H1 (cell line): ENCODE results near the gene ARID3B. TPM values are rescaled to one million over a fixed set of nuclear protein-coding genes. Genes with fewer than 3 reads are reported as not detected.

ENCODE experiments used
- CTCF ChIA-PET: fragments of 300-600 bp; sonication (Branson Sonifier 250); formaldehyde crosslinking; loops from one replicate; lab custom pipeline; 2021; ENCODE audit not compliant: partially characterized antibody; lab: Charles Lee
- POLR2A ChIA-PET: fragments of 300-600 bp; sonication (Branson Sonifier 250); formaldehyde crosslinking; loops from one replicate; lab custom pipeline; 2021; ENCODE audit warnings: inconsistent platforms; ENCODE audit not compliant: partially characterized antibody; lab: Charles Lee
- DNase-seq, 2 experiments: peaks; one replicate each; pipeline versions ENCODE4 v3.0.0 to v3.0.0-alpha.2; 2010 to 2022; ENCODE audit warnings: low spot score in 2 of 2, low read depth in 1 of 2, mixed read lengths in 1 of 2
- FAIRE-seq: peaks from 2 replicates; lab custom pipeline; 2011; peaks lifted over from hg19 to GRCh38; lab: Jason Lieb, UNC
- H2AFZ ChIP-seq: 2 replicates; pipeline ENCODE4 v1.8.1; 2012; ENCODE audit warnings: low read length, inconsistent platforms
- H2AK5ac ChIP-seq: 2 replicates; pipeline ENCODE4 v1.6.1; 2013; ENCODE audit warnings: low read depth, low read length
- H2BK120ac ChIP-seq: replicated peaks from 2 replicates; pipeline ENCODE3; 2013; ENCODE audit warnings: low read depth, low read length, inconsistent platforms
- H2BK12ac ChIP-seq: 2 replicates; pipeline ENCODE4 v1.6.1; 2013; ENCODE audit warnings: low read depth, low read length
- H2BK15ac ChIP-seq: 2 replicates; pipeline ENCODE4 v1.6.1; 2013; ENCODE audit warnings: low read length
- H2BK20ac ChIP-seq: 2 replicates; pipeline ENCODE4 v1.6.1; 2013; ENCODE audit warnings: low read length
- H2BK5ac ChIP-seq: 2 replicates; pipeline ENCODE4 v1.6.1; 2013; ENCODE audit warnings: low read depth, low read length
- H3K14ac ChIP-seq: 2 replicates; pipeline ENCODE4 v1.6.1; 2013; ENCODE audit warnings: inconsistent platforms; ENCODE audit not compliant: insufficient read length
- H3K18ac ChIP-seq: 2 replicates; pipeline ENCODE4 v1.6.1; 2013; ENCODE audit warnings: low read length; ENCODE audit errors: extremely low read depth
- H3K23ac ChIP-seq: 2 replicates; pipeline ENCODE4 v1.6.1; 2013; ENCODE audit warnings: inconsistent platforms; ENCODE audit not compliant: insufficient read length
- H3K23me2 ChIP-seq: 2 replicates; pipeline ENCODE4 v1.6.1; 2013; ENCODE audit warnings: low read depth, low read length
- H3K27ac ChIP-seq: 2 replicates; pipeline ENCODE4 v1.6.1; 2011; ENCODE audit warnings: low read depth, low read length, inconsistent platforms
- H3K27me3 ChIP-seq, 4 experiments: replicated peaks in 1 of 4; 1 replicate in 1 of 4; 2 replicates in 3 of 4; pipeline versions ENCODE4 v1.6.1 to v1.8.1; 2011 to 2013; ENCODE audit warnings: low read length in 3 of 4, mild to moderate bottlenecking in 3 of 4, inconsistent platforms in 2 of 4, mixed read lengths in 2 of 4, moderate library complexity in 1 of 4; ENCODE audit not compliant: control insufficient read depth in 3 of 4, insufficient read depth in 3 of 4; ENCODE audit errors: extremely low read depth in 1 of 4
- H3K36me3 ChIP-seq, 4 experiments: 2 replicates each; pipeline versions ENCODE4 v1.6.1 to v1.8.1; 2011 to 2013; ENCODE audit warnings: mild to moderate bottlenecking in 4 of 4, low read length in 3 of 4, moderate library complexity in 2 of 4, control low read depth in 1 of 4, inconsistent platforms in 1 of 4; ENCODE audit not compliant: insufficient read depth in 4 of 4, control insufficient read depth in 2 of 4
- H3K4ac ChIP-seq: replicated peaks from 2 replicates; pipeline ENCODE3; 2013; ENCODE audit warnings: low read length, low read depth, mixed read lengths, inconsistent platforms; ENCODE audit not compliant: insufficient read length
- H3K4me1 ChIP-seq, 4 experiments: replicated peaks in 1 of 4; 1 replicate in 1 of 4; 2 replicates in 3 of 4; pipeline versions ENCODE4 v1.6.1 to v1.8.1; 2011 to 2013; ENCODE audit warnings: low read length in 3 of 4, inconsistent platforms in 2 of 4, mixed read lengths in 1 of 4; ENCODE audit not compliant: insufficient read depth in 4 of 4, control insufficient read depth in 3 of 4
- H3K4me2 ChIP-seq, 2 experiments: 2 replicates each; pipeline versions ENCODE4 v1.6.1 to v1.8.1; 2011 to 2013; ENCODE audit warnings: low read depth in 2 of 2, low read length in 2 of 2, control low read depth in 1 of 2, inconsistent platforms in 1 of 2, mild to moderate bottlenecking in 1 of 2; ENCODE audit not compliant: insufficient read depth in 1 of 2
- H3K4me3 ChIP-seq, 4 experiments: fragments of 200-600, 300-600 bp in 1 of 4; sonication (generic), shearing (Covaris generic), sonication (Bioruptor Twin) in 1 of 4; 2 replicates each; pipeline versions ENCODE4 v1.5.1 to v1.8.1; 2011 to 2016; ENCODE audit warnings: low read length in 4 of 4, low read depth in 3 of 4, control low read depth in 2 of 4, inconsistent platforms in 2 of 4, mild to moderate bottlenecking in 2 of 4, mixed read lengths in 1 of 4, moderate library complexity in 1 of 4; ENCODE audit not compliant: insufficient read depth in 2 of 4; ENCODE audit errors: extremely low read depth in 1 of 4
- H3K56ac ChIP-seq: replicated peaks from 2 replicates; pipeline ENCODE3; 2013; ENCODE audit warnings: low read depth, mild to moderate bottlenecking, mixed read lengths, low read length, inconsistent platforms; ENCODE audit not compliant: insufficient read length
- H3K79me1 ChIP-seq: 2 replicates; pipeline ENCODE4 v1.6.1; 2013; ENCODE audit warnings: low read depth, low read length, control low read depth
- H3K79me2 ChIP-seq, 2 experiments: 2 replicates each; pipeline versions ENCODE4 v1.6.1 to v1.8.1; 2012 to 2013; ENCODE audit warnings: low read length in 2 of 2, mild to moderate bottlenecking in 2 of 2, inconsistent platforms in 1 of 2; ENCODE audit not compliant: insufficient read depth in 2 of 2, control insufficient read depth in 1 of 2
- H3K9ac ChIP-seq, 4 experiments: replicated peaks in 1 of 4; 1 replicate in 1 of 4; 2 replicates in 3 of 4; pipeline versions ENCODE4 v1.6.1 to v1.8.1; 2011 to 2013; ENCODE audit warnings: low read depth in 3 of 4, low read length in 3 of 4, control low read depth in 2 of 4, mild to moderate bottlenecking in 2 of 4, moderate library complexity in 2 of 4, inconsistent platforms in 1 of 4; ENCODE audit errors: extremely low read depth in 1 of 4
- H3K9me3 ChIP-seq, 2 experiments: 2 replicates each; pipeline versions ENCODE4 v1.6.1 to v1.8.1; 2012 to 2013; ENCODE audit warnings: mild to moderate bottlenecking in 2 of 2, moderate library complexity in 2 of 2, control low read depth in 1 of 2, inconsistent platforms in 1 of 2, low read depth in 1 of 2, low read length in 1 of 2, mixed read lengths in 1 of 2; ENCODE audit not compliant: insufficient read depth in 2 of 2
- H4K20me1 ChIP-seq, 2 experiments: replicated peaks in 1 of 2; 2 replicates each; pipeline versions ENCODE3 to v1.8.1; 2011 to 2013; ENCODE audit warnings: inconsistent platforms in 2 of 2, low read length in 2 of 2, mild to moderate bottlenecking in 1 of 2; ENCODE audit not compliant: insufficient read depth in 2 of 2, control insufficient read depth in 1 of 2
- H4K5ac ChIP-seq: 2 replicates; pipeline ENCODE4 v1.6.1; 2013; ENCODE audit warnings: low read length, low read depth, mixed read lengths, inconsistent platforms; ENCODE audit not compliant: insufficient read length
- H4K8ac ChIP-seq: 2 replicates; pipeline ENCODE4 v1.8.0; 2013; ENCODE audit warnings: mild to moderate bottlenecking, moderate library complexity, low read length, inconsistent platforms; ENCODE audit not compliant: insufficient read depth; ENCODE audit errors: extremely low read depth
- H4K91ac ChIP-seq: replicated peaks from 2 replicates; pipeline ENCODE3; 2013; ENCODE audit warnings: low read length, mixed read lengths, inconsistent platforms; ENCODE audit not compliant: insufficient read length
- CTBP2 ChIP-seq: IDR thresholded peaks from 2 replicates; pipeline ENCODE4 v1.7.0; 2011; ENCODE audit warnings: borderline replicate concordance, mild to moderate bottlenecking, moderate library complexity, mixed read lengths, low read length; ENCODE audit not compliant: insufficient read depth, insufficient read length
- EZH2 ChIP-seq: fragments of 200-600 bp; sonication (generic); IDR thresholded peaks from 2 replicates; pipeline ENCODE4 v1.7.1; 2012; ENCODE audit warnings: low read depth, mild to moderate bottlenecking, moderate library complexity, low read length, inconsistent platforms; ENCODE audit not compliant: severe bottlenecking
- GTF2F1 ChIP-seq: IDR thresholded peaks from 2 replicates; pipeline ENCODE4 v1.6.1; 2012; ENCODE audit warnings: low read depth, low read length, improper control_type of control experiment, borderline replicate concordance
- HDAC6 ChIP-seq: IDR thresholded peaks from one replicate; pipeline ENCODE4 v1.7.1; 2012; ENCODE audit warnings: low read depth, mild to moderate bottlenecking, inconsistent platforms, low read length, moderate library complexity
- MAFK ChIP-seq: IDR thresholded peaks from 2 replicates; pipeline ENCODE4 v1.6.1; 2012; ENCODE audit warnings: low read depth, mild to moderate bottlenecking, improper control_type of control experiment, low read length
- NRF1 ChIP-seq: IDR thresholded peaks from 2 replicates; pipeline ENCODE4 v1.6.1; 2011; ENCODE audit warnings: mild to moderate bottlenecking, low read depth, low read length, improper control_type of control experiment
- RXRA ChIP-seq: IDR thresholded peaks from 2 replicates; pipeline ENCODE4 v1.6.1; 2011; ENCODE audit warnings: low read depth, mild to moderate bottlenecking, low read length, moderate library complexity; ENCODE audit not compliant: insufficient read depth
- SIN3A ChIP-seq, 2 experiments: IDR thresholded peaks in 1 of 2; conservative IDR thresholded peaks in 1 of 2; 2 replicates each; pipeline ENCODE4 v1.6.1; 2011 to 2012; ENCODE audit warnings: low read length in 2 of 2, improper control_type of control experiment in 1 of 2, low read depth in 1 of 2, mild to moderate bottlenecking in 1 of 2
- WGBS, 2 experiments: shearing (Covaris generic) in 1 of 2; methylation state at CpG; one replicate each; pipeline versions ENCODE4 v1.1.6 to v1.1.7; 2013 to 2015; ENCODE audit warnings: low lambda C conversion rate in 2 of 2, mixed read lengths in 2 of 2, inconsistent platforms in 1 of 2, low coverage in 1 of 2, missing lambda C conversion rate in 1 of 2; ENCODE audit not compliant: insufficient replicate concordance in 2 of 2, insufficient coverage in 1 of 2, insufficient read length in 1 of 2; ENCODE audit errors: extremely low coverage in 1 of 2, missing lambda C conversion rate in 1 of 2; 5-methylcytosine and 5-hydroxymethylcytosine counted together
- polyA plus RNA-seq, 7 experiments: library from polyadenylated mRNA; depleted of rRNA in 3 of 7; stranded (reverse) in 5 of 7; unstranded in 2 of 7; fragments of >200 nt in 5 of 7; fragments of 200-250 nt in 2 of 7; gene quantifications; 1 replicate in 5 of 7; 2 replicates in 1 of 7; 4 replicates in 1 of 7; pipeline versions ENCODE4 v1.2.1 to v1.2.3, GENCODE V29; 2011 to 2013; ENCODE audit warnings: missing spikeins in 2 of 7, mixed read lengths in 2 of 7
- total RNA-seq: library from RNA; stranded (reverse); fragmentation: NEBNext Ultra II Directional; extraction: Animal tissue kit (Norgen Biotek cat#: 25700); gene quantifications from 2 replicates; pipeline ENCODE4 v1.2.1, GENCODE V29; 2021
- TF ChIP-seq, protein P1 (sequence below), 3 experiments: IDR thresholded peaks; 1 replicate in 2 of 3; 2 replicates in 1 of 3; pipeline versions ENCODE4 v1.5.1 to v1.6.1; 2011; ENCODE audit warnings: low read length in 3 of 3, mild to moderate bottlenecking in 3 of 3, inconsistent platforms in 2 of 3, low read depth in 1 of 3, moderate library complexity in 1 of 3; ENCODE audit not compliant: insufficient read depth in 1 of 3; ENCODE audit errors: control extremely low read depth in 1 of 3
- TF ChIP-seq, protein P2 (sequence below): IDR thresholded peaks from 2 replicates; pipeline ENCODE4 v1.6.1; 2012; ENCODE audit warnings: inconsistent platforms

Gene ARID3B
- total and polyA plus RNA-seq, 2 of the 8 experiments (the other 6 are each of a cell fraction or from before 2014, with no cell fraction given): 81.0 to 115 TPM

DNA sequence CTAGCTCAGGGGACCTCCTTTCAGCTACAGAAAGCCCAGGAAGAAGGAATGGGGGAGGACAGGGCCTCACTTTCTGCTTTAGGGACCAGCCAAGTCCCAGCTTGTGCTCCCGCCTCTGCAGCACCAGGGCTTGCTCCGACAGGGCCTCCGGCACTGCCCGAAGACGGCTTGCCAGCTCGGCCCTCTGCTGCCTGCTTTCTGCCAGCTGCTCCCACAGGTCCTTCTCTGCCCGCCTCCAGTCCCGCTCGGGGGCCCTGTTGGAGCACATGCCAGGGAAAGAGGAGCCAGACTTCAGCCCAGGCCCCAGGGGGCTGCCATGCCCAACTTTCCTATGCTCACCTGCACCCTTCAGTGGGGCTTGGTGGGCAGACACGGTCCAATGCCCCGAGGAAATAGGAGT lies 70.3 kb downstream of the ARID3B start:
- peaks cover 12% of the 10 kb centered on the region; the same call in 1 of the 2 replicates for H3K23me2 ChIP-seq
- no peak for FAIRE-seq
- H3K9me3 ChIP-seq: no peaks in the 10 kb centered on the region
- TF ChIP-seq EZH2 (no peak), SIN3A (conservative IDR thresholded peaks at IDR 0.05 in 1 of 2, IDR thresholded peaks at IDR 0.05 in 1 of 2; ENCODE audit: low read depth in 1 of 2, low read length in 2 of 2) (no peak), GTF2F1 (no peak), CTBP2 (no peak), RXRA (no peak), NRF1 (no peak), HDAC6 (no peak), MAFK (no peak)
- TF ChIP-seq, protein P1, sequence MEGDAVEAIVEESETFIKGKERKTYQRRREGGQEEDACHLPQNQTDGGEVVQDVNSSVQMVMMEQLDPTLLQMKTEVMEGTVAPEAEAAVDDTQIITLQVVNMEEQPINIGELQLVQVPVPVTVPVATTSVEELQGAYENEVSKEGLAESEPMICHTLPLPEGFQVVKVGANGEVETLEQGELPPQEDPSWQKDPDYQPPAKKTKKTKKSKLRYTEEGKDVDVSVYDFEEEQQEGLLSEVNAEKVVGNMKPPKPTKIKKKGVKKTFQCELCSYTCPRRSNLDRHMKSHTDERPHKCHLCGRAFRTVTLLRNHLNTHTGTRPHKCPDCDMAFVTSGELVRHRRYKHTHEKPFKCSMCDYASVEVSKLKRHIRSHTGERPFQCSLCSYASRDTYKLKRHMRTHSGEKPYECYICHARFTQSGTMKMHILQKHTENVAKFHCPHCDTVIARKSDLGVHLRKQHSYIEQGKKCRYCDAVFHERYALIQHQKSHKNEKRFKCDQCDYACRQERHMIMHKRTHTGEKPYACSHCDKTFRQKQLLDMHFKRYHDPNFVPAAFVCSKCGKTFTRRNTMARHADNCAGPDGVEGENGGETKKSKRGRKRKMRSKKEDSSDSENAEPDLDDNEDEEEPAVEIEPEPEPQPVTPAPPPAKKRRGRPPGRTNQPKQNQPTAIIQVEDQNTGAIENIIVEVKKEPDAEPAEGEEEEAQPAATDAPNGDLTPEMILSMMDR (IDR thresholded peaks at IDR 0.05; ENCODE audit: control extremely low read depth in 1 of 3, insufficient read depth in 1 of 3, low read depth in 1 of 3, low read length in 3 of 3): no peak
- TF ChIP-seq, protein P2, sequence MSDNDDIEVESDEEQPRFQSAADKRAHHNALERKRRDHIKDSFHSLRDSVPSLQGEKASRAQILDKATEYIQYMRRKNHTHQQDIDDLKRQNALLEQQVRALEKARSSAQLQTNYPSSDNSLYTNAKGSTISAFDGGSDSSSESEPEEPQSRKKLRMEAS: no peak
- no peak overlapping the region for H3K4ac ChIP-seq
- H4K8ac ChIP-seq: no peak overlapping the region
- H2BK20ac ChIP-seq: no peak overlapping the region
- no peak overlapping the region for H2AK5ac ChIP-seq
- H3K9ac ChIP-seq: no peak overlapping the region
- H3K27me3 ChIP-seq: peaks cover 0 to 15% (median 11%) of the 10 kb centered on the region in 4 experiments; a peak in 5 of 7 replicates
- H3K23ac ChIP-seq: no peak overlapping the region
- H4K20me1 ChIP-seq: peaks cover 2 to 3% of the 10 kb centered on the region in 2 experiments
- H2BK5ac ChIP-seq: no peak overlapping the region
- H2BK15ac ChIP-seq: no peak overlapping the region
- no peak overlapping the region for H3K4me3 ChIP-seq
- no peak overlapping the region for H3K18ac ChIP-seq
- no peak overlapping the region for H2AFZ ChIP-seq
- no peak overlapping the region for H3K27ac ChIP-seq
- no peaks in the 10 kb centered on the region for H3K79me1 ChIP-seq
- no peak overlapping the region for H4K91ac ChIP-seq
- POLR2A ChIA-PET: interaction anchor here (1.8 to 10.0 kb wide), 3 partner anchors 9 to 20 kb away, joined by 6 to 122 read pairs (median 8); no protein-coding TSS in a partner anchor
- no peak overlapping the region for H3K14ac ChIP-seq
- CTCF ChIA-PET: interaction anchor here (1.0 to 37.5 kb wide), 7 partner anchors 10 to 290 kb away, joined by 3 to 1439 read pairs (median 7); partner anchors contain the start of genes CSK and CYP1A2
- peaks cover 0 to under 1% (median under 1%) of the 10 kb centered on the region in 4 experiments; a peak in 4 of 7 replicates for H3K4me1 ChIP-seq
- no peak overlapping the region for H4K5ac ChIP-seq
- H3K79me2 ChIP-seq: peaks cover 1 to 5% of the 10 kb centered on the region in 2 experiments; a peak in 3 of 4 replicates
- H2BK120ac ChIP-seq: no peak overlapping the region
- H3K56ac ChIP-seq: no peak overlapping the region
- 90% methylated on average over 10 of the region's 11 CpGs; no CpG with 5 or more reads in 1 of the 2 experiments for WGBS, 2 experiments
- H3K36me3 ChIP-seq: no peaks in the 10 kb centered on the region
- H2BK12ac ChIP-seq: no peak overlapping the region
- no peak overlapping the region for H3K4me2 ChIP-seq
- DNase-seq: no peak
